ENCODE data around the gene NCAPD3.

Gene NCAPD3

DNA sequence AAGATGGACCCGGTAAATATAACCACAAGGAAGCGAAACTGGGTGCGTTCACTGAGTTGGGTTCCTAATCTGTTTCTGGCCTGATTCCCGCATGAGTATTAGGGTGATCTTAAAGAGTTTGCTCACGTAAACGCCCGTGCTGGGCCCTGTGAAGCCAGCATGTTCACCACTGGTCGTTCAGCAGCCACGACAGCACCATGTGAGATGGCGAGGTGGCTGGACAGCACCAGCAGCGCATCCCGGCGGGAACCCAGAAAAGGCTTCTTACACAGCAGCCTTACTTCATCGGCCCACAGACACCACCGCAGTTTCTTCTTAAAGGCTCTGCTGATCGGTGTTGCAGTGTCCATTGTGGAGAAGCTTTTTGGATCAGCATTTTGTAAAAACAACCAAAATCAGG, 74.4 kb downstream of the NCAPD3 start:
- TF ChIP-seq ZFP3 (CRISPR knock-in tag; IDR thresholded peaks at IDR 0.05) (no peak), BACH2 (CRISPR knock-in tag; IDR thresholded peaks at IDR 0.05; ENCODE audit: borderline replicate concordance) (no peak), ARNTL (CRISPR knock-in tag; IDR thresholded peaks at IDR 0.05; ENCODE audit: borderline replicate concordance, low read depth) (no peak), ESRRG (CRISPR knock-in tag; IDR thresholded peaks at IDR 0.05) (no peak)
- ATAC-seq: no peak

GRCh38 chr11:134146598-134146997, 77.2 kb downstream of the NCAPD3 start:
- no peak for ATAC-seq
- TF ChIP-seq ZNF565 (CRISPR knock-in tag; conservative IDR thresholded peaks at IDR 0.05; ENCODE audit: low read depth): no peak
- no peak for TF ChIP-seq ZNF70 (CRISPR knock-in tag; IDR thresholded peaks at IDR 0.05)
- no peak for TF ChIP-seq TCF4 (CRISPR knock-in tag; IDR thresholded peaks at IDR 0.05; ENCODE audit: borderline replicate concordance)
- TF ChIP-seq SNAI2 (CRISPR knock-in tag; IDR thresholded peaks at IDR 0.05): no peak

- ATAC-seq: no peak
- no peak for TF ChIP-seq PPARA (CRISPR knock-in tag; IDR thresholded peaks at IDR 0.05; ENCODE audit: borderline replicate concordance)
- no peak for TF ChIP-seq ZNF70 (CRISPR knock-in tag; IDR thresholded peaks at IDR 0.05)
- no peak for TF ChIP-seq CREB5 (CRISPR knock-in tag; IDR thresholded peaks at IDR 0.05; ENCODE audit: low read depth)
- TF ChIP-seq ZFP3 (CRISPR knock-in tag; IDR thresholded peaks at IDR 0.05): no peak
- no peak for TF ChIP-seq ZFP30 (CRISPR knock-in tag; IDR thresholded peaks at IDR 0.05)
- no peak for TF ChIP-seq SNAI2 (CRISPR knock-in tag; IDR thresholded peaks at IDR 0.05)
Measured at GRCh38 chr11:134145715-134146114, 78.1 kb downstream of the NCAPD3 start.

DNA sequence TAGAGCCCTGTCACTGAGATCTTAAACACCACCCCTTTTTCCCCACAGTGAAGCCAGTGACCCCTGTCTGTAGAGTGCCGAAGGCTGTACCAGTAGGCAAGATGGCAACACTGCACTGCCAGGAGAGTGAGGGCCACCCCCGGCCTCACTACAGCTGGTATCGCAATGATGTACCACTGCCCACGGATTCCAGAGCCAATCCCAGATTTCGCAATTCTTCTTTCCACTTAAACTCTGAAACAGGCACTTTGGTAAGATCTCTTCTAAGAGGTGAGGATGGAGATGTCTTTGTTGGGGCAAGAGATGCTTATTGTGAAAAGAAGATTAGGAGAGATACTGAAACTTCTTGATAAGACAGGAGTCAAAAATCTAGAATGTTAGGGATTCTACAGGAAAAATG, 79.0 kb downstream of the NCAPD3 start:
- no peak for ATAC-seq
- TF ChIP-seq CREB5 (CRISPR knock-in tag; IDR thresholded peaks at IDR 0.05; ENCODE audit: low read depth) (no peak), TCF4 (CRISPR knock-in tag; IDR thresholded peaks at IDR 0.05; ENCODE audit: borderline replicate concordance) (no peak), ZNF8 (CRISPR knock-in tag; IDR thresholded peaks at IDR 0.05) (no peak), ZFP30 (CRISPR knock-in tag; IDR thresholded peaks at IDR 0.05) (no peak), ARNTL (CRISPR knock-in tag; IDR thresholded peaks at IDR 0.05; ENCODE audit: borderline replicate concordance, low read depth) (no peak), RARB (CRISPR knock-in tag; IDR thresholded peaks at IDR 0.05) (no peak), PPARA (CRISPR knock-in tag; IDR thresholded peaks at IDR 0.05; ENCODE audit: borderline replicate concordance) (no peak), SNAI2 (CRISPR knock-in tag; IDR thresholded peaks at IDR 0.05) (no peak), BACH2 (CRISPR knock-in tag; IDR thresholded peaks at IDR 0.05; ENCODE audit: borderline replicate concordance) (no peak), ZFP3 (CRISPR knock-in tag; IDR thresholded peaks at IDR 0.05) (no peak), ISL1 (CRISPR knock-in tag; IDR thresholded peaks at IDR 0.05) (no peak), ESRRG (CRISPR knock-in tag; IDR thresholded peaks at IDR 0.05) (no peak)
- TF ChIP-seq, protein P1, sequence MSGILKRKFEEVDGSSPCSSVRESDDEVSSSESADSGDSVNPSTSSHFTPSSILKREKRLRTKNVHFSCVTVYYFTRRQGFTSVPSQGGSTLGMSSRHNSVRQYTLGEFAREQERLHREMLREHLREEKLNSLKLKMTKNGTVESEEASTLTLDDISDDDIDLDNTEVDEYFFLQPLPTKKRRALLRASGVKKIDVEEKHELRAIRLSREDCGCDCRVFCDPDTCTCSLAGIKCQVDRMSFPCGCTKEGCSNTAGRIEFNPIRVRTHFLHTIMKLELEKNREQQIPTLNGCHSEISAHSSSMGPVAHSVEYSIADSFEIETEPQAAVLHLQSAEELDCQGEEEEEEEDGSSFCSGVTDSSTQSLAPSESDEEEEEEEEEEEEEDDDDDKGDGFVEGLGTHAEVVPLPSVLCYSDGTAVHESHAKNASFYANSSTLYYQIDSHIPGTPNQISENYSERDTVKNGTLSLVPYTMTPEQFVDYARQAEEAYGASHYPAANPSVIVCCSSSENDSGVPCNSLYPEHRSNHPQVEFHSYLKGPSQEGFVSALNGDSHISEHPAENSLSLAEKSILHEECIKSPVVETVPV (CRISPR knock-in tag; IDR thresholded peaks at IDR 0.05): no peak
- TF ChIP-seq, protein P2, sequence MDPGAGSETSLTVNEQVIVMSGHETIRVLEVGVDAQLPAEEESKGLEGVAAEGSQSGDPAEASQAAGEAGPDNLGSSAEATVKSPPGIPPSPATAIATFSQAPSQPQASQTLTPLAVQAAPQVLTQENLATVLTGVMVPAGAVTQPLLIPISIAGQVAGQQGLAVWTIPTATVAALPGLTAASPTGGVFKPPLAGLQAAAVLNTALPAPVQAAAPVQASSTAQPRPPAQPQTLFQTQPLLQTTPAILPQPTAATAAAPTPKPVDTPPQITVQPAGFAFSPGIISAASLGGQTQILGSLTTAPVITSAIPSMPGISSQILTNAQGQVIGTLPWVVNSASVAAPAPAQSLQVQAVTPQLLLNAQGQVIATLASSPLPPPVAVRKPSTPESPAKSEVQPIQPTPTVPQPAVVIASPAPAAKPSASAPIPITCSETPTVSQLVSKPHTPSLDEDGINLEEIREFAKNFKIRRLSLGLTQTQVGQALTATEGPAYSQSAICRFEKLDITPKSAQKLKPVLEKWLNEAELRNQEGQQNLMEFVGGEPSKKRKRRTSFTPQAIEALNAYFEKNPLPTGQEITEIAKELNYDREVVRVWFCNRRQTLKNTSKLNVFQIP (CRISPR knock-in tag; IDR thresholded peaks at IDR 0.05; ENCODE audit: borderline replicate concordance, low read depth): no peak
- TF ChIP-seq, protein P3, sequence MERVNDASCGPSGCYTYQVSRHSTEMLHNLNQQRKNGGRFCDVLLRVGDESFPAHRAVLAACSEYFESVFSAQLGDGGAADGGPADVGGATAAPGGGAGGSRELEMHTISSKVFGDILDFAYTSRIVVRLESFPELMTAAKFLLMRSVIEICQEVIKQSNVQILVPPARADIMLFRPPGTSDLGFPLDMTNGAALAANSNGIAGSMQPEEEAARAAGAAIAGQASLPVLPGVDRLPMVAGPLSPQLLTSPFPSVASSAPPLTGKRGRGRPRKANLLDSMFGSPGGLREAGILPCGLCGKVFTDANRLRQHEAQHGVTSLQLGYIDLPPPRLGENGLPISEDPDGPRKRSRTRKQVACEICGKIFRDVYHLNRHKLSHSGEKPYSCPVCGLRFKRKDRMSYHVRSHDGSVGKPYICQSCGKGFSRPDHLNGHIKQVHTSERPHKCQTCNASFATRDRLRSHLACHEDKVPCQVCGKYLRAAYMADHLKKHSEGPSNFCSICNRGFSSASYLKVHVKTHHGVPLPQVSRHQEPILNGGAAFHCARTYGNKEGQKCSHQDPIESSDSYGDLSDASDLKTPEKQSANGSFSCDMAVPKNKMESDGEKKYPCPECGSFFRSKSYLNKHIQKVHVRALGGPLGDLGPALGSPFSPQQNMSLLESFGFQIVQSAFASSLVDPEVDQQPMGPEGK (CRISPR knock-in tag; IDR thresholded peaks at IDR 0.05; ENCODE audit: borderline replicate concordance): no peak
- TF ChIP-seq, protein P4, sequence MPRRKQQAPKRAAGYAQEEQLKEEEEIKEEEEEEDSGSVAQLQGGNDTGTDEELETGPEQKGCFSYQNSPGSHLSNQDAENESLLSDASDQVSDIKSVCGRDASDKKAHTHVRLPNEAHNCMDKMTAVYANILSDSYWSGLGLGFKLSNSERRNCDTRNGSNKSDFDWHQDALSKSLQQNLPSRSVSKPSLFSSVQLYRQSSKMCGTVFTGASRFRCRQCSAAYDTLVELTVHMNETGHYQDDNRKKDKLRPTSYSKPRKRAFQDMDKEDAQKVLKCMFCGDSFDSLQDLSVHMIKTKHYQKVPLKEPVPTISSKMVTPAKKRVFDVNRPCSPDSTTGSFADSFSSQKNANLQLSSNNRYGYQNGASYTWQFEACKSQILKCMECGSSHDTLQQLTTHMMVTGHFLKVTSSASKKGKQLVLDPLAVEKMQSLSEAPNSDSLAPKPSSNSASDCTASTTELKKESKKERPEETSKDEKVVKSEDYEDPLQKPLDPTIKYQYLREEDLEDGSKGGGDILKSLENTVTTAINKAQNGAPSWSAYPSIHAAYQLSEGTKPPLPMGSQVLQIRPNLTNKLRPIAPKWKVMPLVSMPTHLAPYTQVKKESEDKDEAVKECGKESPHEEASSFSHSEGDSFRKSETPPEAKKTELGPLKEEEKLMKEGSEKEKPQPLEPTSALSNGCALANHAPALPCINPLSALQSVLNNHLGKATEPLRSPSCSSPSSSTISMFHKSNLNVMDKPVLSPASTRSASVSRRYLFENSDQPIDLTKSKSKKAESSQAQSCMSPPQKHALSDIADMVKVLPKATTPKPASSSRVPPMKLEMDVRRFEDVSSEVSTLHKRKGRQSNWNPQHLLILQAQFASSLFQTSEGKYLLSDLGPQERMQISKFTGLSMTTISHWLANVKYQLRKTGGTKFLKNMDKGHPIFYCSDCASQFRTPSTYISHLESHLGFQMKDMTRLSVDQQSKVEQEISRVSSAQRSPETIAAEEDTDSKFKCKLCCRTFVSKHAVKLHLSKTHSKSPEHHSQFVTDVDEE (CRISPR knock-in tag; IDR thresholded peaks at IDR 0.05): no peak
